ENCODE measurements around the gene ELMO3.
A peak's percentile ranks its signal among the peaks of the same experiment; 100 is the strongest.

Gene ELMO3

GRCh38 chr16:67209565-67209964, 10.6 kb downstream of the ELMO3 start:
- Histone ChIP-seq H3K14ac (ENCODE audit: low read length) (no peak overlapping the region), H3K18ac (ENCODE audit: low read length) (no peak overlapping the region), H3K36me3 (ENCODE audit: control insufficient read depth in 1 of 2, insufficient read depth in 2 of 2, low read length in 2 of 2) (no peaks in the 10 kb centered on the region), H2BK12ac (ENCODE audit: low read length) (no peak overlapping the region), H3K9me3 (ENCODE audit: insufficient read depth, low read depth, low read length) (peaks cover 2% of the 10 kb centered on the region), H2AFZ (ENCODE audit: insufficient read depth, low read length, poor library complexity) (no peak overlapping the region), H4K12ac (ENCODE audit: low read depth, low read length) (no peak overlapping the region), H4K8ac (ENCODE audit: low read depth, low read length) (no peak overlapping the region), H3K4me2 (ENCODE audit: low read length) (no peak overlapping the region), H2BK120ac (ENCODE audit: insufficient read depth, low read length, poor library complexity) (no peak overlapping the region), H2BK5ac (ENCODE audit: low read depth, low read length, poor library complexity) (no peak overlapping the region), H3K4ac (ENCODE audit: low read depth, low read length) (no peak overlapping the region), H3K79me1 (ENCODE audit: low read length) (peaks cover 15% of the 10 kb centered on the region), H3K27ac (ENCODE audit: low read depth, low read length) (no peak overlapping the region), H3K27me3 (ENCODE audit: insufficient read depth, low read length) (no peaks in the 10 kb centered on the region), H3K23ac (ENCODE audit: low read length) (no peak overlapping the region), H3K4me3 (ENCODE audit: low read depth, low read length) (no peak overlapping the region), H3K79me2 (ENCODE audit: control insufficient read depth, insufficient read depth, low read length, poor library complexity) (peaks cover 2% of the 10 kb centered on the region), H2AK5ac (ENCODE audit: low read length) (peak overlapping the region; percentile 22), H3K9ac (ENCODE audit: low read length) (no peak overlapping the region), H3K4me1 (ENCODE audit: control insufficient read depth in 1 of 2, insufficient read depth in 2 of 2, low read length in 2 of 2) (peaks cover 30 to 35% of the 10 kb centered on the region in 2 experiments), H4K91ac (ENCODE audit: low read depth, low read length) (no peak overlapping the region)
- DNase-seq, result no peak
- WGBS (ENCODE audit: extremely low coverage, insufficient coverage, insufficient read length), result no CpG with 5 or more reads among the region's 8 CpGs

GRCh38 chr16:67210069-67210937, 11.4 kb downstream of the ELMO3 start:
- H3K4ac ChIP-seq (ENCODE audit: low read depth, low read length), result no peak overlapping the region
- H4K91ac ChIP-seq (ENCODE audit: low read depth, low read length), result no peak overlapping the region
- H3K9ac ChIP-seq (ENCODE audit: low read length), result no peak overlapping the region
- no peak overlapping the region for H2BK5ac ChIP-seq (ENCODE audit: low read depth, low read length, poor library complexity)
- H3K4me2 ChIP-seq (ENCODE audit: low read length), result no peak overlapping the region
- H3K27ac ChIP-seq (ENCODE audit: low read depth, low read length), result no peak overlapping the region
- H3K18ac ChIP-seq (ENCODE audit: low read length), result no peak overlapping the region
- no peaks in the 10 kb centered on the region for H3K27me3 ChIP-seq (ENCODE audit: insufficient read depth, low read length)
- DNase-seq, result no peak
- H3K23ac ChIP-seq (ENCODE audit: low read length), result no peak overlapping the region
- peaks cover 2% of the 10 kb centered on the region for H3K9me3 ChIP-seq (ENCODE audit: insufficient read depth, low read depth, low read length)
- no peak overlapping the region for H2AFZ ChIP-seq (ENCODE audit: insufficient read depth, low read length, poor library complexity)
- WGBS (ENCODE audit: extremely low coverage, insufficient coverage, insufficient read length), result no CpG with 5 or more reads among the region's 25 CpGs
- peaks cover 30 to 35% of the 10 kb centered on the region in 2 experiments for H3K4me1 ChIP-seq (ENCODE audit: control insufficient read depth in 1 of 2, insufficient read depth in 2 of 2, low read length in 2 of 2)
- no peak overlapping the region for H3K4me3 ChIP-seq (ENCODE audit: low read depth, low read length)
- H2AK5ac ChIP-seq (ENCODE audit: low read length), result no peak overlapping the region
- peaks cover 2% of the 10 kb centered on the region for H3K79me2 ChIP-seq (ENCODE audit: control insufficient read depth, insufficient read depth, low read length, poor library complexity)
- H2BK120ac ChIP-seq (ENCODE audit: insufficient read depth, low read length, poor library complexity), result no peak overlapping the region
- no peaks in the 10 kb centered on the region for H3K36me3 ChIP-seq (ENCODE audit: control insufficient read depth in 1 of 2, insufficient read depth in 2 of 2, low read length in 2 of 2)
- H4K8ac ChIP-seq (ENCODE audit: low read depth, low read length), result no peak overlapping the region
- H3K14ac ChIP-seq (ENCODE audit: low read length), result no peak overlapping the region
- no peak overlapping the region for H2BK12ac ChIP-seq (ENCODE audit: low read length)
- peaks cover 15% of the 10 kb centered on the region for H3K79me1 ChIP-seq (ENCODE audit: low read length)
- no peak overlapping the region for H4K12ac ChIP-seq (ENCODE audit: low read depth, low read length)

GRCh38 chr16:67211674-67212073, 12.7 kb downstream of the ELMO3 start:
- Histone ChIP-seq H3K79me1 (ENCODE audit: low read length) (peaks cover 12% of the 10 kb centered on the region), H3K9me3 (ENCODE audit: insufficient read depth, low read depth, low read length) (peaks cover 2% of the 10 kb centered on the region), H2BK5ac (ENCODE audit: low read depth, low read length, poor library complexity) (no peak overlapping the region), H2BK12ac (ENCODE audit: low read length) (no peak overlapping the region), H3K27me3 (ENCODE audit: insufficient read depth, low read length) (no peaks in the 10 kb centered on the region), H3K79me2 (ENCODE audit: control insufficient read depth, insufficient read depth, low read length, poor library complexity) (peaks cover 2% of the 10 kb centered on the region), H2BK120ac (ENCODE audit: insufficient read depth, low read length, poor library complexity) (no peak overlapping the region), H3K14ac (ENCODE audit: low read length) (no peak overlapping the region), H4K91ac (ENCODE audit: low read depth, low read length) (no peak overlapping the region), H4K12ac (ENCODE audit: low read depth, low read length) (no peak overlapping the region), H4K8ac (ENCODE audit: low read depth, low read length) (no peak overlapping the region), H3K36me3 (ENCODE audit: control insufficient read depth in 1 of 2, insufficient read depth in 2 of 2, low read length in 2 of 2) (no peaks in the 10 kb centered on the region), H3K27ac (ENCODE audit: low read depth, low read length) (no peak overlapping the region), H3K18ac (ENCODE audit: low read length) (no peak overlapping the region), H3K4me1 (ENCODE audit: control insufficient read depth in 1 of 2, insufficient read depth in 2 of 2, low read length in 2 of 2) (peaks cover 25 to 30% of the 10 kb centered on the region in 2 experiments), H3K4me2 (ENCODE audit: low read length) (no peak overlapping the region), H3K4me3 (ENCODE audit: low read depth, low read length) (no peak overlapping the region), H3K4ac (ENCODE audit: low read depth, low read length) (no peak overlapping the region), H3K23ac (ENCODE audit: low read length) (no peak overlapping the region), H2AK5ac (ENCODE audit: low read length) (no peak overlapping the region), H2AFZ (ENCODE audit: insufficient read depth, low read length, poor library complexity) (no peak overlapping the region), H3K9ac (ENCODE audit: low read length) (no peak overlapping the region)
- DNase-seq, result no peak
- WGBS (ENCODE audit: extremely low coverage, insufficient coverage, insufficient read length), result no CpG with 5 or more reads among the region's 7 CpGs

- Histone ChIP-seq H3K23ac (ENCODE audit: low read length) (no peak overlapping the region), H3K79me1 (ENCODE audit: low read length) (peaks cover 6% of the 10 kb centered on the region), H3K14ac (ENCODE audit: low read length) (no peak overlapping the region), H3K79me2 (ENCODE audit: control insufficient read depth, insufficient read depth, low read length, poor library complexity) (peaks cover 2% of the 10 kb centered on the region), H3K27me3 (ENCODE audit: insufficient read depth, low read length) (no peaks in the 10 kb centered on the region), H2BK12ac (ENCODE audit: low read length) (no peak overlapping the region), H2BK5ac (ENCODE audit: low read depth, low read length, poor library complexity) (no peak overlapping the region), H3K9ac (ENCODE audit: low read length) (no peak overlapping the region), H4K12ac (ENCODE audit: low read depth, low read length) (no peak overlapping the region), H3K4me3 (ENCODE audit: low read depth, low read length) (no peak overlapping the region), H2BK120ac (ENCODE audit: insufficient read depth, low read length, poor library complexity) (no peak overlapping the region), H3K18ac (ENCODE audit: low read length) (no peak overlapping the region), H4K91ac (ENCODE audit: low read depth, low read length) (no peak overlapping the region), H3K27ac (ENCODE audit: low read depth, low read length) (peak overlapping the region; percentile 72), H3K4me2 (ENCODE audit: low read length) (peak overlapping the region; percentile 1), H3K36me3 (ENCODE audit: control insufficient read depth in 1 of 2, insufficient read depth in 2 of 2, low read length in 2 of 2) (no peaks in the 10 kb centered on the region), H3K4ac (ENCODE audit: low read depth, low read length) (no peak overlapping the region), H2AK5ac (ENCODE audit: low read length) (no peak overlapping the region), H2AFZ (ENCODE audit: insufficient read depth, low read length, poor library complexity) (no peak overlapping the region), H4K8ac (ENCODE audit: low read depth, low read length) (no peak overlapping the region), H3K9me3 (ENCODE audit: insufficient read depth, low read depth, low read length) (peaks cover 2% of the 10 kb centered on the region), H3K4me1 (ENCODE audit: control insufficient read depth in 1 of 2, insufficient read depth in 2 of 2, low read length in 2 of 2) (peaks cover 14 to 19% of the 10 kb centered on the region in 2 experiments)
- DNase-seq, result peak; percentile 66 to 84
These were observed 13.8 kb downstream of the ELMO3 start for GRCh38 chr16:67212766-67213165.

Measured in trophoblast cell (in vitro differentiated cells and primary cell).